Measurements from ENCODE around the gene CAMK1G. TPM values are rescaled to one million over a fixed set of nuclear protein-coding genes. Genes with fewer than 3 reads are reported as not detected.

Gene CAMK1G
- polyA plus RNA-seq, 1 of the 3 experiments (the other 2 are of a cell fraction) = 15.1 TPM

- H3K9me2 ChIP-seq = no peaks in the 10 kb centered on the region
- no peak overlapping the region for H3K4me3 ChIP-seq (ENCODE audit: low read depth in 2 of 2, low read length in 1 of 2)
- WGBS (ENCODE audit: low lambda C conversion rate) = 92% methylated on average over 10 of the region's 11 CpGs
- no peaks in the 10 kb centered on the region for H4K20me1 ChIP-seq (ENCODE audit: insufficient read depth)
- no peak overlapping the region for H3K27ac ChIP-seq (ENCODE audit: low read depth in 2 of 2, low read length in 1 of 2)
- H3K79me2 ChIP-seq (ENCODE audit: insufficient read depth) = no peaks in the 10 kb centered on the region
- H3K27me3 ChIP-seq (ENCODE audit: insufficient read depth) = no peaks in the 10 kb centered on the region
- H2AFZ ChIP-seq (ENCODE audit: low read depth) = no peak overlapping the region
- TF ChIP-seq YY1 (IDR thresholded peaks at IDR 0.05; ENCODE audit: low read depth) = no peak
- TF ChIP-seq TAF1 (IDR thresholded peaks at IDR 0.05; ENCODE audit: borderline replicate concordance, low read depth, low read length) = no peak
- no peak for TF ChIP-seq RCOR1 (IDR thresholded peaks at IDR 0.05; ENCODE audit: low read length)
- TF ChIP-seq POLR2AphosphoS5 (IDR thresholded peaks at IDR 0.05; ENCODE audit: low read depth, low read length) = no peak
- no peak for TF ChIP-seq ELF1 (IDR thresholded peaks at IDR 0.05)
- TF ChIP-seq CTCF (IDR thresholded peaks at IDR 0.05) = no peak
- TF ChIP-seq GABPA (IDR thresholded peaks at IDR 0.05; ENCODE audit: low read depth) = no peak
- TF ChIP-seq EP300 (IDR thresholded peaks at IDR 0.05; ENCODE audit: borderline replicate concordance in 1 of 2, low read depth in 1 of 2, low read length in 1 of 2) = no peak
- no peak for TF ChIP-seq PBX3 (IDR thresholded peaks at IDR 0.05)
- no peak for TF ChIP-seq USF1 (IDR thresholded peaks at IDR 0.05; ENCODE audit: borderline replicate concordance, low read depth)
- no peak for TF ChIP-seq GATA2 (CRISPR knock-in tag; IDR thresholded peaks at IDR 0.05)
- no peak for TF ChIP-seq REST (IDR thresholded peaks at IDR 0.05; ENCODE audit: low read depth, low read length)
- TF ChIP-seq FOXJ3 (CRISPR knock-in tag; IDR thresholded peaks at IDR 0.05) = no peak
- TF ChIP-seq USF2 (IDR thresholded peaks at IDR 0.05; ENCODE audit: borderline replicate concordance, low read depth, low read length) = no peak
- no peak for TF ChIP-seq MEF2A (IDR thresholded peaks at IDR 0.05; ENCODE audit: borderline replicate concordance, low read depth)
- no peak for TF ChIP-seq NRF1 (IDR thresholded peaks at IDR 0.05; ENCODE audit: low read depth, low read length)
- TF ChIP-seq FOXM1 (IDR thresholded peaks at IDR 0.05; ENCODE audit: low read depth) = no peak
- H3K9ac ChIP-seq = no peak overlapping the region
- ChIA-PET CTCF (interaction anchor here (0.8 to 3.2 kb wide), 2 partner anchors 46 to 53 kb away, joined by 3 to 22 read pairs; no protein-coding TSS in a partner anchor), POLR2A (no interaction called here)
- no peaks in the 10 kb centered on the region for H3K36me3 ChIP-seq (replicated peaks in 1 of 2; ENCODE audit: control insufficient read depth in 1 of 2, insufficient read depth in 2 of 2, low read length in 1 of 2)
- H3K9me3 ChIP-seq = no peaks in the 10 kb centered on the region
- H3K4me1 ChIP-seq (ENCODE audit: control insufficient read depth in 1 of 2, insufficient read depth in 2 of 2, low read depth in 1 of 2, low read length in 1 of 2) = peaks cover 20 to 31% of the 10 kb centered on the region in 2 experiments; a peak in 3 of 4 replicates
- DNase-seq = no peak
- H3F3A ChIP-seq (replicated peaks; ENCODE audit: insufficient read depth) = no peaks in the 10 kb centered on the region
- H3K4me2 ChIP-seq = no peak overlapping the region
Measured at GRCh38 chr1:209621741-209622655, 38.5 kb downstream of the CAMK1G start.

All from SK-N-SH (cell line).